Panc1 (cell line): ENCODE results near the gene SH3BP5L. TPM values are rescaled to one million over a fixed set of nuclear protein-coding genes. Genes with fewer than 3 reads are reported as not detected.

Experiments used
- ATAC-seq: fragments of 200-7000 bp; cut with Tn5 transposase; 2 replicates; pipeline ENCODE4 v1.9.1; 2020; ENCODE audit warnings: mild to moderate bottlenecking, moderate library complexity
- Bru-seq: library from RNA; stranded (reverse); fragments of 400-500 nt; gene quantifications from one replicate; lab custom pipeline; 2021; lab: Mats Ljungman, UMichigan
- BruChase-seq, 2 experiments: library from RNA; stranded (reverse); fragments of 400-500 nt; gene quantifications; one replicate each; lab custom pipeline; 2021; lab: Mats Ljungman, UMichigan
- BruUV-seq: library from RNA; stranded (reverse); fragments of 400-500 nt; replicated peaks from 2 replicates; lab custom pipeline; 2021; lab: Mats Ljungman, UMichigan
- CTCF ChIA-PET: fragments of 300-600 bp; sonication (Branson Sonifier 250); formaldehyde crosslinking; loops from one replicate; lab custom pipeline; 2022; ENCODE audit warnings: antibody characterized with exemption; lab: Charles Lee
- POLR2A ChIA-PET: fragments of 300-600 bp; sonication (Branson Sonifier 250); formaldehyde crosslinking; loops from one replicate; lab custom pipeline; 2022; ENCODE audit warnings: antibody characterized with exemption; lab: Charles Lee
- DNase-seq: peaks from one replicate; pipeline ENCODE4 v3.0.0-alpha.2; 2010; ENCODE audit warnings: low read depth, low spot score
- H3K27ac ChIP-seq: 2 replicates; pipeline ENCODE4 v1.5.1; 2011; ENCODE audit warnings: mild to moderate bottlenecking, low read length, inconsistent platforms
- H3K27me3 ChIP-seq: fragments of 200-500 bp; sonication (Bioruptor generic); 2 replicates; pipeline ENCODE4 v1.6.0; 2014; ENCODE audit warnings: low read length, inconsistent platforms; ENCODE audit not compliant: control insufficient read depth, insufficient read depth
- H3K36me3 ChIP-seq: fragments of 200-500 bp; sonication (Bioruptor generic); 2 replicates; pipeline ENCODE4 v1.5.1; 2014; ENCODE audit warnings: inconsistent platforms, mild to moderate bottlenecking, low read length, moderate library complexity; ENCODE audit not compliant: control insufficient read depth, insufficient read depth
- H3K4me1 ChIP-seq: 2 replicates; pipeline ENCODE4 v1.5.1; 2011; ENCODE audit warnings: inconsistent platforms, mild to moderate bottlenecking, low read length, moderate library complexity; ENCODE audit not compliant: control insufficient read depth, insufficient read depth
- H3K4me3 ChIP-seq, 2 experiments: 2 replicates each; pipeline ENCODE4 v1.5.1; 2011 to 2012; ENCODE audit warnings: low read depth in 2 of 2, low read length in 2 of 2, mild to moderate bottlenecking in 2 of 2, inconsistent platforms in 1 of 2, moderate library complexity in 1 of 2
- H3K9me3 ChIP-seq: fragments of 200-500 bp; sonication (Bioruptor generic); 2 replicates; pipeline ENCODE4 v1.5.1; 2014; ENCODE audit warnings: low read depth, mild to moderate bottlenecking, inconsistent platforms, low read length, moderate library complexity; ENCODE audit not compliant: control insufficient read depth, insufficient read depth
- CTCF ChIP-seq: fragments of 450-650 bp; IDR thresholded peaks from 2 replicates; pipeline ENCODE4 v1.5.1; 2017; ENCODE audit warnings: mild to moderate bottlenecking
- POLR2AphosphoS5 ChIP-seq: IDR thresholded peaks from 2 replicates; pipeline ENCODE4 v1.6.1; 2012; ENCODE audit warnings: mild to moderate bottlenecking, low read depth, low read length, moderate library complexity
- REST ChIP-seq, 2 experiments: IDR thresholded peaks; 2 replicates each; pipeline ENCODE4 v1.6.1; 2011 to 2012; ENCODE audit warnings: low read depth in 2 of 2, control low read depth in 1 of 2, low read length in 1 of 2, mild to moderate bottlenecking in 1 of 2, moderate library complexity in 1 of 2; ENCODE audit not compliant: insufficient read depth in 1 of 2
- SIN3A ChIP-seq: IDR thresholded peaks from 2 replicates; pipeline ENCODE4 v1.6.1; 2012; ENCODE audit warnings: low read depth, mild to moderate bottlenecking, low read length, moderate library complexity, borderline replicate concordance; ENCODE audit not compliant: insufficient read depth
- TCF7L2 ChIP-seq: IDR thresholded peaks from 2 replicates; pipeline ENCODE4 v1.6.1; 2011; ENCODE audit warnings: mild to moderate bottlenecking, low read depth, low read length, inconsistent platforms
- in situ Hi-C: cut with HindIII; loops from 2 replicates; pipeline ENCODE4 v1.10.0; 2016; ENCODE audit warnings: low sequenced_read_pairs, low pct_unique_long_range_greater_than_20kb
- intact Hi-C: fragments of 100-400 bp; cut with micrococcal nuclease; formaldehyde crosslinking; loops from one replicate; pipeline ENCODE4 v1.10.0; 2022; ENCODE audit not compliant: unreplicated experiment
- long read RNA-seq: library from polyadenylated mRNA; unstranded; transcript quantifications from one replicate; pipeline ENCODE4 v2.0.0, GENCODE V29; 2021; ENCODE audit not compliant: unreplicated experiment
- polyA plus RNA-seq: library from polyadenylated mRNA; unstranded; fragments of >200 nt; gene quantifications from one replicate; pipeline ENCODE4 v1.2.1, GENCODE V29; 2012; ENCODE audit warnings: missing spikeins; ENCODE audit not compliant: insufficient read length
- total RNA-seq: library from RNA; stranded (reverse); gene quantifications from one replicate; pipeline ENCODE4 v1.2.1, GENCODE V29; 2021; ENCODE audit not compliant: unreplicated experiment

SH3BP5L gene
- 23.9 TPM for total RNA-seq
- 28.4 TPM for polyA plus RNA-seq
- percentile 69 among the genes with signal in this experiment for Bru-seq, nascent RNA
- BruChase-seq, experiment 1, labeled RNA remaining after a 2-hour chase, result percentile 71 among the genes with signal in this experiment
- BruChase-seq, experiment 2, labeled RNA remaining after a 6-hour chase, result percentile 74 among the genes with signal in this experiment
- long read RNA-seq, partial matches to known transcripts, result 3 of 7 reads
- long read RNA-seq, other reads (novel, unspliced or antisense), result 4 of 7 reads

GRCh38 chr1:248825909-248826760 is at the start of gene SH3BP5L:
TSS of gene SH3BP5L (minus strand) at chr1:248825915. CDS start at chr1:248824935, 980 bp downstream.
- ChIA-PET CTCF (interaction anchor here (0.6 to 1.0 kb wide), 5 partner anchors 12 to 129 kb away, joined by 3 to 18 read pairs (median 4); partner anchors contain the start of gene ZNF672), POLR2A (interaction anchor here (0.6 to 0.7 kb wide), 5 partner anchors 11 to 1801 kb away, joined by 3 to 16 read pairs (median 7); no protein-coding TSS in a partner anchor)
- peaks cover 15% of the 10 kb centered on the region for H3K4me1 ChIP-seq
- intact Hi-C loops (no loop called here), in situ Hi-C loops (no loop called here)
- TF ChIP-seq CTCF (peak; percentile 90), SIN3A (0 out of 2 replicates have a peak, but pooled peaks have one; percentile 63), POLR2AphosphoS5 (peak; percentile 60), TCF7L2 (peak; percentile 83), REST (IDR thresholded peaks at IDR 0.05; ENCODE audit: insufficient read depth in 1 of 2, low read depth in 2 of 2, low read length in 1 of 2) (no peak)
- no peaks in the 10 kb centered on the region for H3K36me3 ChIP-seq
- no peaks in the 10 kb centered on the region for H3K9me3 ChIP-seq
- no peaks in the 10 kb centered on the region for H3K27me3 ChIP-seq
- no TSS peak for BruUV-seq
- ATAC-seq (peak; percentile 95), DNase-seq (peak; percentile 89)
- H3K4me3 ChIP-seq, result peak within 1 kb of the TSS; percentile 85 to 87
- H3K27ac ChIP-seq, result peak within 1 kb of the TSS; percentile 99

GRCh38 chr1:248873993-248874533 is 48.3 kb upstream of the SH3BP5L start:
- ChIA-PET POLR2A (interaction anchor here (0.6 to 1.2 kb wide), 4 partner anchors 8 to 33 kb away, joined by 3 to 14 read pairs (median 4); partner anchors contain the start of gene ZNF692), CTCF (interaction anchor here (1.2 kb wide), 1 partner anchor 48 kb away, joined by 4 read pairs; the partner anchor contains the start of gene SH3BP5L)
- no peaks in the 10 kb centered on the region for H3K36me3 ChIP-seq
- peak; percentile 96 for DNase-seq
- peak overlapping the region; percentile 88 to 98 for H3K4me3 ChIP-seq
- H3K4me1 ChIP-seq, result peaks cover 8% of the 10 kb centered on the region
- TF ChIP-seq SIN3A, result no peak
- TF ChIP-seq TCF7L2, result no peak; the same call in 1 of the 2 replicates
- TF ChIP-seq POLR2AphosphoS5, result no peak
- no peak; a peak in 1 of 4 replicates for TF ChIP-seq REST (IDR thresholded peaks at IDR 0.05; ENCODE audit: insufficient read depth in 1 of 2, low read depth in 2 of 2, low read length in 1 of 2)
- peak overlapping the region; percentile 87 for H3K27ac ChIP-seq
- H3K27me3 ChIP-seq, result peaks cover 3% of the 10 kb centered on the region; the same call in 1 of the 2 replicates
- H3K9me3 ChIP-seq, result no peaks in the 10 kb centered on the region
- in situ Hi-C loops (no loop called here), intact Hi-C loops (loop anchor here (2.0 kb wide), 1 partner anchor 33 kb away; the partner anchor contains the start of gene PGBD2)
- peak; percentile 82 for ATAC-seq
- BruUV-seq, result no TSS peak
